OCI-M1 (cell line): Measurements from ENCODE around the gene NUDT2.

Source experiments
- DNase-seq: peaks from one replicate; lab custom pipeline; 2025; lab: John Stamatoyannopoulos, UW

The NUDT2 gene

DNA sequence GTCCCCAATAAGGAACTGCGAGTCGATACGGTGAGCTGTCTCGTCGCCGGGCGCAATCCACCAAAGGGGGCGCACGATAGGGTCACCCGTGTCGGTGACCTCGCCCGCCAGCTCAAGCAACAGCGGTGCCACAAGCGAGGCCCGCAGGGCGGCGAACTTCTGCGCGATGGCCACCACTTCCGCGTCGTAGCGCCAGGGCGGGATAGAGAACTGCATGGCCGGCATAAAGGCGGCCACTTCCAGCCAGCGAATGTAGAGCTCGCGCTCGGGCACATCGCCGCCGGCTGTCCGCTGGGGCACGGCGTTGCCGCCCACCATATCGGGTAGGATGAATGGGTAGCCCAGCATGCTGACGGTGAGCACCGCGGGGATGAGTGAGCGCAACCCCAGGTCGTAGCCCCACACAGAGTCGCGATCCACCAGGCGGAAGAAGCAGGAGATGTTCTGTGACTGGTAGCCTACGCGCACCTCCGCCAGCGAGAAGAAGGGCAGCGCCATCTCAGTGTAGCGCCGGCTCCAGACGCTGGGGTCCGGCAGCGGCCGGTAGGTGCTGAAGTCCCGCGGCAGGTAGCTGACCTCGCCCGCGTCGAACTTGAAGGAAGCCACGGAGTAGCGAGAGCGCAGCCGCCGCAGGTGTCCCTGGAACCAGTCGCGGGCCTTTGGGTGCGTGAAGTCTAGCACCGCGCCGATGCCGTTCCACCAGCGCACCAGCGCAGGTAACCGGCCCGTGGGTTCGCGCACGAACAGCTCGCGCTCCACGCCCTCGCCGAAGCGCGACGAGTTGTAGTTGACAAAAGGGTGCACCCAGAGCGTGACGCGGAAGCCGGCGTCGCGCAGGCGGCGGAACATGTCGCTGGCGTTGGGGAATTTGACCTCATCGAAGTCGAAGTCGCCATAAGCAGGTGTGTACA, 41.9 kb downstream of the NUDT2 start:
- no peak for DNase-seq

DNA sequence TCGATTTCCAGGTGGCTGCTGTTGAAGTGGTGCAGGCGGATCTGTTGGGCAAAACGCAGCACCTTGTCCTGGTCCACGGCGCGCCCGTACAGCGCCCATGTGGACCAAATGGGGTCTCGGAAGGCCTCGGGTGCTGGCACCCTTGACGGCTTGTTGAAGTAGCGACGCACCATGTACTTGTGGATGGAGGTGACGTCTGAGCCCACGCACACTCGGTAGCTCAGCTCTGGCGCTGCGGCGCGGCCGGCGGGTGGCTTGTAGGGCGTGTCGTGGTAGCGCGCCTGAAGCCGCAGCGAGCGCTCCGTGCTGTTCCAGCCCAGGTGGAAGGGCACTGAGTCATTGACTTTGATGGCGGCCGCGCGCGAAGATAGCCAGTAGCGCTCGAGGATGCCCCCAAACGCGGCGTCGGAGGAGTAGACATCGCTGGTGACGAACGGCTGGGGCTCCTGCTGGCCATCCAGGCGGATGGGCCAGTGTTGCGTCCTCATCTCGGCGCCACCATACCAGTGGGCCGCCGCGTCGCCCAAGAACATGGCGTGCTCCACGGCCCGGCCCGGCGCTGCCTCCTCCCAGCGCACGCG, 42.6 kb downstream of the NUDT2 start:
- DNase-seq, result no peak

DNA sequence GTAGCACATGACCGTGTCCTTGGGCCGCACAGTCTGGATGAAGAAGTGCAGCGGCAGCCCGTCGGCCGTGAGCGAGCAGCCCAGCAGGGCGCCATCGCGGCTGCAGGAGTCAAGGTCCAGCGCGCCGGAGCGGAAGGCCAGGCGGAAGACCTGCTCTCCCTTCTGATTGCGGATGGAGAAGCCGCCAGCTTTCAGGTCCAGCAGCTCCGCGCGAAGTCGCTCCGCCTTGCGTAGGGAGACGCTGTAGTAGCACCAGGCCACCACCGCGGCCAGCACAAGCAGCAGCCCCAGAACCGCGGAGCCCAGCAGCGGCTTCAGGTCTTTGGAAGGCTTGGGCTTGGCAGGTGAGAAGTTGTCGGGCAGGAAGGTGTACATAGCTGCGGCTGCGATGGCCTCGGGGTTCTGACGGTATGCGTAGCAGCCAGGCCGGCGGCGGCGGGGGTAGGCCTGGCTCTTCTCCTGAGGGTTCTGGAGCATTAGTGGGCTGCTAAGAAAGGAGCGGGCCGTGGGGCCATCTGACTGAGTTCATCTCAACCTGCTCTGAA, 43.2 kb downstream of the NUDT2 start:
- DNase-seq, result no peak

DNA sequence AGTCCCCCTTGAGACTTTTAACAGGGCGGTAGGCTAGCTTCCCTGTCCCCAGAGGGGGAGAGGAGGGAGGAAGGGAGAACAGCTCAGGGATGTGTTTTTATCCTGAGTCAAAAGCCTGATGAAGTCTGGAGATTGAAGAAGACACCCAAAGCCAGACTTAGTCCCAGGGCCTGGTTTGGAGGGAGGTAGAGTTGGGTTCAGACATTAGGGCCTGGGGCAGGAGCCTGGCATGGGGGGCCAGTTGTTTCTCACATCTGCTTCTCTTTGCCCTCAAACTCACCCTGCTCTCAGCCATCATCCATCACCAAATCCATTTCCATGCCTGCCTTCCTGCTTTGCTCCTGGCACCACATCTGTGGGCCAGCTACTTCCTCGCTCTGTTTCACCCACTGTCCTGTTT, 44.4 kb downstream of the NUDT2 start:
- no peak for DNase-seq

DNA sequence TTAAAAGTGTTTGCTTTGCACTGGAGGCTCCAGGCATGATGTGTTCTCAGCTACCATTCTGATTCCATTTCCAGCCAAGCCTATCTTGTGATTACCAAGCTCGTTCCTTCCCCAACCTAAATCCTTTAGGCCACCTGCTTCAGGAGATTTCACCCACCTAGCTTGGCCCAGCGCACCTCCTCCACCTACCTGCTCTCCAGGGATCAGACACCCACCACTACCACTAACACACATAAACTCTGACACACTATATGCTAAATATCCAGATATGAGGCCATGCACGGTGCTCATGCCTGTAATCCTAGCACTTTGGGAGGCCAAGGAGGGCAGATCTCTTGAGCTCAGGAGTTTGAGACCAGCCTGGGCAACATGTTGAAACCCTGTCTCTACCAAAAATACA, 45.0 kb downstream of the NUDT2 start:
- no peak for DNase-seq

DNA sequence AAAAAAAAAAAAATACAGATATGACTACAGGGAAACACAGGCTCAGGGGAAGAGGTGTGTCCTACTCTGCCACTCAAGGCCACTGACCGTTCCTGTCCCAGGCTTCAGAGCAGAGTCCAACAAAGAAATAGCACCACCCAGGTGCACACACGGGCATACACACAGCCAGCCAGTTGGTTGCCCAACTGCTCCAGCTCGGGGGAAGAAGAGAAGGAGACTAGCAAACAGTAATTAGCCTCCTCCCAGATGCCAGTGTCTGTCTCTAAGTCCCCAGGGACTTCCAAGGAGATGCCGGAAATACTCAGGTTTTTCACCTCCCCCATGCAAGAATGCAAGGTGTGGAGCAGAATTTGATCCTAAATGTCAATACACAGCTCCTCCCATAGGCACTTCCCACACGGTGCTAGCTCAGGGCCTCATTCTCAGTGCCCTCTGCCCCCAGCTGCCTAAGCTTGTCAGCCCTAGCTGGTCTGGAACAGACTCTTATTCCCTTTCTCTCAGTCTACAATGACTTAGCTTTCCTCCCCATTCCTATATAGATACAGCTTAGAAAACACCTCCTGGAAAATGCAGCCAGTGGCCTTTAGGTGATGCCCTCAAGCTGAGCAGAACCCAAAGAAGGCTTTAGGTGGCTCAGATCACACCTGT, 45.7 kb downstream of the NUDT2 start:
- DNase-seq, result no peak

DNA sequence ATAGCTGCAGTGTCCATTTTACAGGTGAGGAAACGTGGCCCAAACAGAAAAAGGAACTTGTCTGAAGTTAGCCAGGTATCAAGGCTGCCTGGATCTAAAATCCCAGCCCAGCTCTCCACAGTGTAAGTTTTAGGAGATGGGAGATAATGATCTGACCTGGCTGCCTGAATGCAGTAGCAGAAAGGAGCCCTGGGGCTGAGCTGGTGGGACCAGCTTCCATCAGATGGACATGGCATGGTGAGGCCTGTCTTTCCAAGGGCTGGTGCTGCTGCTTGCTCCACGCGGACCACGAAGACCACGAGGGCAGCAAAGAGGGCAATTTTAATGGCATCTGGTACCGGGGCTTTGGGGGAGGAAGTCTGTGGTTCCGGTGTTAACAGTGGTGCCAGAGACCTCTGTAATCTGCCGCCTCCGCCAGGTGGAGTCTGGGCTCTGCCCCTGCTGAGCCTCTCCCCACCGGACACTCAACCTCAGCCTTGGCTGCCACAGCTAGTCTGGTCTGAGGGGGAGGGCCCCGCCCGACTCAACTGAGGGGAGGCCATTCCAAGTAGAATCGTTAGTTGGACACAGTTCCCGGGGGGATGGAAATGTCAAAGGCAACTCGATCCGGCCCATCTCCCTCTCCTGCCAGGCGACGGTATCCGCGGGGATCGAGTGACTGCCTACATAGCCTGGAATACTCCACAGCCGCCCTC, 46.7 kb downstream of the NUDT2 start:
- no peak for DNase-seq

DNA sequence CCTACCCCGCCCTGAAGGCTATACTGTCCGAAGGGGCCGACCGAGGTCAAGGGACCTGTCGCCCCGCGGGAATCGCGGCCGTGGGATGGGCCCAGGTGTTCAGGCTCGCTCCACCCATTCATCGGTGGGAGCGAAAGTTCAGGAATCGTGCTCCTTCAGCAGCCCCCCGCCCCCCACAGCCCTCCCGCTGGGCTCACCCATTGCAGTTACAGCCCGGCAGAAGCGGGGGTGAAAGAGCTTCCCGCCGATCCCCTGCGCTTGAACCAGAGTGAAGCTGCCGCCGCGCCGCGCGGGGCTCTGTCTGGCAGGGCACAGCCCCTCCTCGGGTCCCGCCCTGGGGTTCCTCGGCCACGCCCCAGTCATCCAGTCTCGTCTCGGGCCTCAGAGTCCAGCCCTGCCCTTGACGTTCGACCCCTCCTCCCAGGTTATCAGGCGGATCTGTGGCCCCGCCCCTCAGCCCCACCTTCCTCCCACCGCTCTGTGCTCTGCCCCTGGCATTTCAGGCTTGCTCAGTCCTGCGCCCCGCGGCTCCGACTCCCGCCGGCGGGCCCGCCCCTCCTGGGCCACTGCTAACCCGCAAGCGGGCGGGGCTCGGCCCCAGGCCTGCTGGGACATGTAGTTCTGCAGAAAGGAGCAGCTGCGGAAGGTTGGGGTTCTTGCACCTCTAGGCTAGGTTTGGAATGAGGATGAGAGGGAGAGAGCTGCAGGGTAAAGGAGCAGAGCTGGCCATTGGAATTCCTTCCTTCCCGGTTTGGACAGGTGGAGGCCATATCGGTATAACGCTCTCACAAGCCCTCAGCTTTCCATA, 47.4 kb downstream of the NUDT2 start, which contains the start of gene MYORG:
TSS of gene MYORG (minus strand) at position 303 of the 808 bp plus-strand sequence. CDS start 3,955 bp downstream, outside the sequence.
- peak; percentile 97 for DNase-seq

DNA sequence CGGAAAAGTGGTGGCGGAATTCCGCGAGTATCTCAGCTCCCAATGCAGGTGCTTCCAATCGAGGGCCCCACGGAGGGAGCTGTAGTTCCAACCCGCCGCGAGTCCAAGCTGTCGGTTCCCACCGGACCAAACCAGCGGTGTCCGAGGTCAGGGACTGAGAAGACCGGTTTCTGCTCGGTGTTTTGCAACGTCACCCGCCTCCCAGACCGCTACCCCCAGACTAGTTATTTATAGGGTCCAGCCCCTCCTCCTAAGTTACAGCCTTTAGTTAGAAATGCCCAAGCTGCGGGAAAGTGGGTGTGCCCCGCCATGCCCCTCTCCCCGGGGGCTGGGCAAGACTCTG, 48.0 kb downstream of the NUDT2 start:
- DNase-seq, result peak; percentile 66

DNA sequence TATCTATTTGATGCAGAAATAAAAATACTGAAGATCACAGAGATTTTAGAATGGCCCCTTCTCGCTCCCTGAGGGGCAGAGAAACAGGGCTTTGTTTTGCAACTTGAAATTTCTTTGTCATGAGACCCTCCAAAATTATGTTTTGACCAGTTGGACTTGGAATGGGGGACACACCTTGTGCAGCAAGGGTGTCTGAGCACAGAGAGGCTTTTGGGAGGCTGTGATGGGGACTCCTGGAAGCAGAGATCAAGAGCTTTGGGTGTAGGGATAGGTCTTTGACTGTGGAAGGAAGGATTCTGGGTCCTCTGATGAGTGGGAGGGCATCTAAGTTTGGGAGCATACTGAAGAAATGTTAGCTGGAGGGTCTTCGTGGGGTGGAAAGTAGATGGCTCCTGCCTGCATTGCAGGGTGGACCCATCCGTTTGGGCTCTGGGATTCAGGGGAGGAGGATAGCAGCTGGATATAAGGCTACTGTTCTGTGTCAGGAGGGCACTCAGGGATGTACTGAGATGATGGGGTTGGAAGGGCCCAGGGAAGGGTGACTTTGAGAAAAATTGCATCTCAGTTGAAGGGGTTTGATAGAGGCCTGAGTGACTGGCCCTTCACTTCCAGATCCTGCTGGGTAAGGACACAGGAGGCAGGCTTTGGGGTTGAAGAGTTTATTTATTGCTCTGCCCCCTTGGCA, 49.1 kb downstream of the NUDT2 start:
- no peak for DNase-seq

DNA sequence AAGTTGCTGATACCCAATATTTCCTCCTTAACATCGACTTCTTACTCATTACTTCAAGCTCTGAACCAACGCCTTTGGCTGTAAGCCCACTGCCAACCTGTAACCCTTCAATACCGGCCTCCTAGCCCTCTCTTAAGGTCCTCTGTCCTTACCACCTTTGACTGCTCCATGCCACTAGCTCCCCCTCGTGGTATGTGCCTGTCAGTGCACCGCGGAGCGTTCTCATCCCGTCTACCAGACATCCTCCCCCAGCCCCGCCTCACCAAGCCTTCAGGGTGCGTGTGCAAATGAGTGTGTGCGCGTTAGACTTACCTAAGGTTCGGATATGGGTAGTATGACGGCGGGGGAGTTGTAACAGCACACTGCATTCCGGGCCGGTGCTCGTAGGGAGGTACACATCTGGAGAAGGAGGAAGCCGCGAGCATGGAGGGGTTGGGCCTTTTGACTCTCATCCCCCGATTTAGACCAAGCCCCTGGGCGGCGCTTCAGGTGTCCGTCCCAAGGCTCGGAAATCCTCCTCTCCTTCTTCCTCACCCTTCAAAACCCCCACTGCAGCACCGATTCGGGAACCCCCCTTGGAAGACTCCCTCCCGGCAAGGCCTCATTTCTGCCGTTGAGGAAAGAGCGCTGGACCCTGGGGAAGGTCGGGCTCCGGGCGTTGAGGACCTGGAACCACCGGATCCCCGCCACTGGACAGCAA, 50.1 kb downstream of the NUDT2 start:
- DNase-seq, result peak; percentile 93

DNA sequence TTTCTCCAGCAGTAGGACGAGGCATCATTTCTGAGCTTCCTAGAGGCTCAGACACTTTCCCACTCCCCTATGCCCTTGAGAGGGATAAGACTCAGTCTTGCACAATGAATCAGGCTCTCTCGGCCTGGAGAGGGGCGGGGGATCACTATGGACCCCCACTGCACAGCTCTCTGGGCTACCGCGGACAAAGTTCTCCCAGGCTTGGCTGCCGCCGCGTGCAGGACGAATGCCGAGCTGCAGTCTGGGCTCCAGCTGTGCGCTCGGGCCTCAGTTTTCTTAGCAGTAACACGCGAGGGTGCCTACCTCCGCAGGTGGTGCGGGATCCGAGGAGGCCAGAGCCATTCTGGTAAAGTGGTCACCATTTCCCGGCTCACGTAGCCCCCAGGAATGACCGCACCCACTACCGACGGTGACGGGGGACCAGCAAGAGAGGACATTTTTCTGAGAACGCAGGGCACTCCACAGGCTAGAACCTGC, 50.7 kb downstream of the NUDT2 start:
- DNase-seq, result no peak

DNA sequence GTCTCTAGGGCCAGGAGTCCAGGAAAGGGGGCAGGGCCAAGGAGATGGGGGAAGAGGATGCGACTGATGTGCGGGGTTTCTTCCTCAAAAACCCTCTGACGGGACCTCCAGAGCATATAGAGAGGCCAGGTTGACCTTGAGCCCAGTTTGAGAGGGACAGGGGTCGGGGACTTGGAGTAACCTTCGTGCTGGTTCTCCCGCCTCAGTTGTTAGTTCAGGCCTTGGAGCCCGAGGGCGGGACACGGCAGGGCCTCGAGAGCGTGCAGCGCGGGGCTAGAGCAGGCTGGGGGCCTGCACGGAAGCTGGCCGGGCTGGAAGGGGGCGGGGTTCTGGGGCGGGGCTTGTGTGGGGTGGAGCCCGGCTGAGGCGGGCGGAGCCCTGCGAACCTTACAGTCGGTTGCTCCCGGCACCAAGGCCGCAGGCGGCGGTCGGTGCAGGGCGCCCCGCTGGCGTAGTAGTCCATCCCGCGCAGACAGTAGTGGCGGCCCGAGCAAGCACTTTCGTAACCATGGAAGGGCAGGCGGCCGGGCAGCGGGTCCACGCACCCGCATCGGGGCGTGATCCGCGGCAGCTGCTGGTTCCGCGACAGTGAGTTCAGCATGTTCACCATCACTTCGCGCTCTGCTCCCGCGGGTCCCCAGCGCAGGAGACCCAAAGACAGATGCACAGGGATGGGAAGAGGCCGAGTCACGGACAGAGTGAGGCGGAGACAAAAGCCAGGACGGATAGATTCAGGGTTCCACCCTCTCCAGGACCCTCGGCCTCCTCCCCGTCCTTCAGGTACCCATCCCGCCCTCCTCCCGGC, 51.3 kb downstream of the NUDT2 start:
- DNase-seq, result peak; percentile 85

DNA sequence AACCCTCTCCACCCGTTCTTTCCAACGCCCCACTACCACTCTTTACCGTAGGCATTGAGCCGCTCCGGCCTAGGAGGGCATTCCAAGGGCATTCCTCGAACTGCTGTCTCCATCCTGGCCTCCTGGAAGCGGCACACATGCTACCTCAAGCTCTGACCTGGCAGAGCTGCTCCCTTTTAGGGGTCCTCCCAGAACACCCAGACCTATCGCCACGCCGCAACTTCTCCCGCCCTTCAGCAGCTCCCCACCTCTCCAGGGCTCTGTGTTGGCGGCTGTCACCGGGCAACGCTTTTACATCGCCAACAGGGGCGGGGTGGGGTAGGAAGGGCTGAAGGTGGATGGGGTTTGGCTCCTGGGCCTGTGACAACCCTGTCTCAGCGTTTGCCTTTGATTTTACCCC, 52.0 kb downstream of the NUDT2 start:
- no peak for DNase-seq

DNA sequence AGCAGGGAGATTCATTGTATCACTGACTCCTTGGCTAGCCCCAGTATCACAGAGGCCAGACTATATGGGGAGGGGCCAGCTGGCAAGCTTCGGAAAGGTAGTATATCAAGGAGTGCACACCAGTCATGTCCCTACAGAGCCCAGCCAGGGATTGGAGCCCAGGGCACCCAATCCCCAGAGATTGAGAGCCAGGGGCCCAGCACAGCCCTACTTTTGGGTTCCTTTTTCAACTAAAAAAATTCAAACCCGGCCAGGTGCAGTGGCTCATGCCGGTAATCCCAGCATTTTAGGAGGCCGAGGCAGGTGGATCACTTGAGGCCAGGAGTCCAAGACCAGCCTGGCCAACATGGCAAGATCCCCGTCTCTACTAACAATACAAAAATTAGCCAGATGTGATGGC, 52.7 kb downstream of the NUDT2 start:
- no peak for DNase-seq

DNA sequence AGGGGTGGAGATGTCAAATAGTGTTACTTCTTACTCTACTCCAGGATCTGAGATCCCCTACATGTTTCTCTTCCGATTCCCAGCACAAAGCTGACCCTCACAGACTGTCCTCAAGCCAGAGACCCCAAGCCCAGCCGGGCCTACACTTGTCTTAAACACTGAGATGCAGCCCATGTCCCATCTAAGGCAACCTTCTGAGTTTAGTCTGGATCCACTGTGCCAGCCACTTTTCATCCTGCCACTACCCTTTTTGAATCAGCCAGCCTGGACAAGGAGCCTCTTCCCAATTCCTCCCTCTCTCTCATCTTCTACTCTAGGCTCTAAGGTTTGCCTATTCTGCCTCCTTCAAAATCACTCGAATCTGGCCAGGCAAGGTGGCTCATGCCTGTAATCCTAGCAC, 53.5 kb downstream of the NUDT2 start:
- DNase-seq, result no peak

DNA sequence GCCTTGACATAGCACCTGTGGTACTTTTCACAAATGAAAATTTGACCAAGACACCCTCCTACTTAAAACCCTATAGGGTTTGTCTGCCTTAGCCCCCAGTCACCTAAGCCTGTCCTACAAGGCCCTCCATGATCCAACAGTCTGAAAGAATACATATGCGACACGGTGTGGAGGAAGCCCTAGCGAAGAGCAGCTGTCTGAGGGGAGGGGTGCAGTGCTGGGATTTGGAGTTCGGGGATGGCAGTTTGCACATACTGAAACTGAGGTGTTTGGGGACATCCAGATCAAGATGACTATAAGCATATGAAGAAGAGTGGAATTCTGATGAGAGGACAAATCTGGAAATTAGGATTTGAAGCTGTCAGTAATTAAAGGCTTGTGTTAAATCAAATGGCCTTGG, 54.5 kb downstream of the NUDT2 start:
- DNase-seq, result no peak

DNA sequence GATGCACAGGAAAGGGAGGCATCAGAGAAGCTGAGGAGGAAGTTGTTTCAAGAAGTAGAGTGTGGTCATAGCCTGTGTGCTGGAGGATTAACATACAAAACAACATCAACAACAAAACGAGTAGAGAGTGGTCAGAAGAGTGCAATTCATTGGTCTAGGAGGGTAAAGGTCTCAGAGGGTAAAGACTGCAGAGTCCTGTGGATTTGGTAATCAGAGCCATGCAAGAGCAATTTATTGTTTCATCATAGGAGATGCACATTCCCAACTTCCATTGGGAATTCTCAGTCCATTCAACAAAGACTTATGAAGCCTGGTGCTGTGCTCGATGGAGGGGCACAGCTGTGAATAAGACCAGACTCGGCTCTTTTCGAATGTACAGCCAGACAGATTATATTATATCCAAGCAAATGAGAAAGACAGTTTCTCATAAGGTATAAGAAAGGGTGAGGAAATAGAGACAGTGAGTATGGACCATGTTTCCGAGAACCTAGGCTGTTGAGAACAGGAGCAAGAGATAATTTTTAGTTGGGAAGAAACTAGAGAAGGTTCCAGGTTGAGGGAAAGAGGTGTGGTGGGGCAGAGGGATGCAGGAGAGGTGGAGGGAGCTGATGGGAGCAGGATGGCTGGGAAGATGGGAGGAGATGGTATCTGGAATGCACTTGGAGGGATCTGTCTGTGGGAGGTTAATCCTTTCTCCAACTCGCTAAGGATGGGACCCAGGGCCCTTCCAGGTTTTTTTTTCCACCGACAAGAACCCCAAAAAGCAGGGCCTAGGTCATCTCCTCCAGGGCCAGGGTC, 55.2 kb downstream of the NUDT2 start:
- no peak for DNase-seq
